ENCODE results near the gene CFAP65. TPM values are rescaled to one million over a fixed set of nuclear protein-coding genes. Genes with fewer than 3 reads are reported as not detected.

CFAP65 gene
- total RNA-seq, 4 donors from 2014 or later = not detected

DNA sequence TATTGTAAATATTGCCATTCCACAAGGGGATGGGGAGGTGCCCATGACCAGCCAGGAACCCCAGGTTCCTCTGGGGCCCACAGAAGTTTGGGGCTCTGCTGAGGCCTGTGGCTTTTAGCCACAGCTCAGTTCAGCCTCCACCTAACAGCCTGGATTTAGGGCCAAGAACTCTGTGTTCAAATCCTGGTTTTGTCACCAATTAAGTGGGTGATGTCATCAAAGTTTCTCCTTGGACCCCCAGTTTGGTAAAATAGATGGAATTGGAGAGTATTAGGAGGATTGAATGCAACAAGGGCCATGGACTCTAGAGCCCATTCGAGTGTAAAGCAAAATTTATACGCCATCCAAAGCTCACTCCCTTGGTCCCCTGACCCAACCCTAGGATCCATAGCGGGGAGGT is 53.2 kb downstream of the CFAP65 start:
- H3K27ac ChIP-seq = no peak overlapping the region
- no peak overlapping the region for H3K4me3 ChIP-seq
- H3K27me3 ChIP-seq = peaks cover 100% of the 10 kb centered on the region
- TF ChIP-seq, protein P1, sequence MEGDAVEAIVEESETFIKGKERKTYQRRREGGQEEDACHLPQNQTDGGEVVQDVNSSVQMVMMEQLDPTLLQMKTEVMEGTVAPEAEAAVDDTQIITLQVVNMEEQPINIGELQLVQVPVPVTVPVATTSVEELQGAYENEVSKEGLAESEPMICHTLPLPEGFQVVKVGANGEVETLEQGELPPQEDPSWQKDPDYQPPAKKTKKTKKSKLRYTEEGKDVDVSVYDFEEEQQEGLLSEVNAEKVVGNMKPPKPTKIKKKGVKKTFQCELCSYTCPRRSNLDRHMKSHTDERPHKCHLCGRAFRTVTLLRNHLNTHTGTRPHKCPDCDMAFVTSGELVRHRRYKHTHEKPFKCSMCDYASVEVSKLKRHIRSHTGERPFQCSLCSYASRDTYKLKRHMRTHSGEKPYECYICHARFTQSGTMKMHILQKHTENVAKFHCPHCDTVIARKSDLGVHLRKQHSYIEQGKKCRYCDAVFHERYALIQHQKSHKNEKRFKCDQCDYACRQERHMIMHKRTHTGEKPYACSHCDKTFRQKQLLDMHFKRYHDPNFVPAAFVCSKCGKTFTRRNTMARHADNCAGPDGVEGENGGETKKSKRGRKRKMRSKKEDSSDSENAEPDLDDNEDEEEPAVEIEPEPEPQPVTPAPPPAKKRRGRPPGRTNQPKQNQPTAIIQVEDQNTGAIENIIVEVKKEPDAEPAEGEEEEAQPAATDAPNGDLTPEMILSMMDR (IDR thresholded peaks at IDR 0.05) = no peak
- no peak for TF ChIP-seq POLR2A (IDR thresholded peaks at IDR 0.05)
- TF ChIP-seq EP300 (IDR thresholded peaks at IDR 0.05) = no peak
- no peak for TF ChIP-seq POLR2AphosphoS5 (IDR thresholded peaks at IDR 0.05)
- H3K4me1 ChIP-seq = peaks cover 0 to 32% (median 22%) of the 10 kb centered on the region in 3 donors
- 23 to 37% methylated on average over 3 of the region's 3 CpGs for WGBS, 2 donors (ENCODE audit: low coverage in 1 of 2)
- ATAC-seq = no peak
- no peaks in the 10 kb centered on the region for H3K36me3 ChIP-seq
- H3K9me3 ChIP-seq = no peaks in the 10 kb centered on the region

DNA sequence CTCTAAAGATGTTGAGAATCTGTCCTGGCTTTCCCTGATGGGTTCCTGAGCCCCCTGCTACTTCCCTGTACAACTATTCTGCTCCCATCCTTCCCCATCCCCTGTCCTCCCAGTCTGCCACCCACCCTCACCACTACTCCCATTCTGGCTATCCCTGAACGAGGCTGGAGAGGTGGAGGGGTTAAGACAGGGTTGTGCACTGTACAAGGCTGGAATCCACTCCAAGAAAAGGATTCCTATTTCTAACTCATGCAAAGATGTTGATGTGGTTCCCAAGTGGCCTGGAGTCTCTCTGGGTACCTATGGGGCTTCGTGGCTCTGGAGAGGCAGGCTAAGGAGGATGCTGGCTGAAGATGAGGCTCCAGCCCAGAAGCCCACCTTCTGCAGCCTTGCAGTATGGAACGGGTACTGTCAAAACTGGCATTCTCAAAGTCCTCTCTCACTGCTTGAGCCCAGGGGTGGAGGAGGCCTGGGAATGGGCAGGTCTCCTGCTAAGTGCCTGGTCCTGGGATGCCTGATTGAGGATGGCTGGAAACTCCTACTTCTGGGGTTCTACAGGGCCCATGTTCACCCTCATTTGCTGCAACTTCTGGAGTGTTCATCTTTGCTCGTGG is 55.1 kb downstream of the CFAP65 start:
- ATAC-seq = no peak
- Histone ChIP-seq H3K27me3 (peaks cover 100% of the 10 kb centered on the region), H3K4me3 (no peak overlapping the region), H3K9me3 (no peaks in the 10 kb centered on the region), H3K27ac (no peak overlapping the region), H3K36me3 (no peaks in the 10 kb centered on the region), H3K4me1 (peaks cover 0 to 42% (median 25%) of the 10 kb centered on the region in 3 donors)
- TF ChIP-seq, protein P1 (IDR thresholded peaks at IDR 0.05) = no peak
- TF ChIP-seq POLR2AphosphoS5 (IDR thresholded peaks at IDR 0.05) (no peak), EP300 (IDR thresholded peaks at IDR 0.05) (no peak), POLR2A (IDR thresholded peaks at IDR 0.05) (no peak)
- 27 to 33% methylated on average over 2 to 3 of the region's 4 CpGs for WGBS, 2 donors (ENCODE audit: low coverage in 1 of 2)

DNA sequence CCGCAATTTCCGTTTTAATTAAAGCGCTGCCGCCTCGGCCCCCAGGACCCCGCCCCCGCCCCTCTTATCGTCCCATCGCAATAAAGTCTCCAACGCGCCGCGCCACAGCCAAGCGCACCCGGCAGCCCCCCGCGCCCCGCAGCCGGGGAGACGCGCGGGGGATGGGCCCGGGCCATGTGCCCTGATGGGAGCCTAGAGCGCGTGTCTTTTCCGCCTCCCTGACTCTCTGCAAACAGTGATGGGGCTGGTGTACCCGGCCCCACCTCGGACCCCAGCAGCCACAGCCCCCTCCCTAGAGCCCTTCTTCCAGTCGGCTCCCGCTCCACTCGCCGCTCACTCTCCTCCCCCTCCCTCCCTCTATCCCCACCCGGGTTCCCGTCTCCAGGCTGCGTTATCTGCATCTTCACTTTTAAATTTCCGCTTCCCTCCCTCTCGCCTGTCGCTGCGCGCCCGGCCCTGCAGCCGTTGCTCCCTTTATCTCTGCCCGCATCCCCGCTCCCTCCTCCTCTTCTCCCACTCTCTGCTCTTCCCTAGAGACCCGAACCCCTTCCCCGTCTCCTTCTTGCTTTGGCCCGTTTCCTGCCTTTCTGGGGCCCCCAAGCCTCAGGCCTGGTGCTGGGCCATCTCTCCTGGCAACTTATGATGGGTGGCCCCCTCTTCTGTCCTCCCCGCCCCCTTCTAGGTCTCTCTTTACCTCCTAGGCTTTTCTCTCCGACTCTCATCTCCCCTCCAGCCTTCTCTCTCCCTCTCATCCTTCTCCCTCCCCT is 55.8 kb downstream of the CFAP65 start:
- Histone ChIP-seq H3K27me3 (peaks cover 100% of the 10 kb centered on the region), H3K36me3 (no peaks in the 10 kb centered on the region), H3K27ac (no peak overlapping the region), H3K4me1 (peaks cover 0 to 50% (median 25%) of the 10 kb centered on the region in 3 donors), H3K4me3 (peak overlapping the region in 1 of 2 donors; percentile 14), H3K9me3 (no peaks in the 10 kb centered on the region)
- WGBS, 2 donors (ENCODE audit: low coverage in 1 of 2) = 4 to 5% methylated on average over 25 to 26 of the region's 49 CpGs
- no peak for ATAC-seq
- TF ChIP-seq POLR2AphosphoS5 (IDR thresholded peaks at IDR 0.05) = no peak
- TF ChIP-seq POLR2A (IDR thresholded peaks at IDR 0.05) = no peak
- TF ChIP-seq, protein P1 (IDR thresholded peaks at IDR 0.05) = no peak
- no peak for TF ChIP-seq EP300 (IDR thresholded peaks at IDR 0.05)

DNA sequence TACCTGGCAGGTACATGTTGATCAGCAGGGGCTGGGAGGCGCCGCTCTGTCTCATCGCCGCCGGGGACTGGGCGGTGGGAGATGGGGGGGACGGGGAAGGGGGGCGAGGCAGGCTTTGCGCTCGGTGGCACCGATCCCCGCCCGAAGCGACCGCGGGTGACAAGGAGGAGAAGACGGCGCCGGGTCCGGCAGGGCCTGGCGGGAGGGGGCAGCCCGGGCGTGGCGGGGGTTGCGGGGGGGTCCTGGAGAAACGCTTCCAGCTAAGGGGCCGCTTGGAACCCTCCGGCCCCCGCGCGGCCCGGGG is 56.3 kb downstream of the CFAP65 start, which contains the start of gene FEV:
Gene FEV, minus strand, starts transcription at position 164 of the 304 bp plus-strand sequence. Its CDS starts 109 bp downstream, at position 55.
- peak within 1 kb of the TSS in 1 of 2 donors; percentile 14 for H3K4me3 ChIP-seq
- no peaks in the 10 kb centered on the region for H3K9me3 ChIP-seq
- H3K27ac ChIP-seq = no peak within 1 kb of the TSS
- no CpG with 5 or more reads among the region's 32 CpGs for WGBS, 2 donors (ENCODE audit: low coverage in 1 of 2)
- peaks cover 100% of the 10 kb centered on the region for H3K27me3 ChIP-seq
- TF ChIP-seq, protein P1 (IDR thresholded peaks at IDR 0.05) = no peak
- no peak for TF ChIP-seq POLR2A (IDR thresholded peaks at IDR 0.05)
- H3K36me3 ChIP-seq = no peaks in the 10 kb centered on the region
- H3K4me1 ChIP-seq = peaks cover 0 to 55% (median 25%) of the 10 kb centered on the region in 3 donors
- no peak for ATAC-seq

Data from gastroesophageal sphincter (tissue), 4 donors.